ENCODE measurements around the gene LSAMP.

DNA sequence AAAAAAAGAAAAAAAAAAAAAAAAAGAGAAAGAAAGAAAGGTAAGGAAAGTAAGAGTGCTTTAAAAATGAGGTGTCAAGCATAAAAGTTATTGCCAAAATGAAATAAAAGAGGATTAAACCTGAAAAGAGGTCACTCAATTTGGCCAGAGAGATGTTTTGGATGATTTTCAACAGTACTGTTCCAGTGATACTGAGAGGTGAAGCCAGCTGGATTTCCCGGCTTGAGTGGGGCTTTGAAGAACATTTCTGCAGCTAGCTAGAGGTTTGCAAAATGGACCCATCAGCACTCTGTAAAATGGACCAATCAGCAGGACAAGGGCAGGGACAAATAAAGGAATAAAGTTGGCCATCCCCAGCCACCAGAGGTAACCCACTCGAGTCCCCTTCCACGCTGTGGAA, 128.5 kb downstream of the LSAMP start:
- no peak for TF ChIP-seq CTCF (conservative IDR thresholded peaks at IDR 0.05; ENCODE audit: low read length)
- TF ChIP-seq EZH2phosphoT487 (IDR thresholded peaks at IDR 0.05; ENCODE audit: borderline replicate concordance) = no peak
